BE2C (cell line): ENCODE results near the gene CFAP97.

Experiments
- DNase-seq: peaks from one replicate; pipeline ENCODE4 v3.0.0-alpha.2; 2020
- H3K27me3 ChIP-seq: fragments of 250-450 bp; sonication (Bioruptor Pico); 2 replicates; pipeline ENCODE4 v1.5.1; 2020; ENCODE audit warnings: mild to moderate bottlenecking
- H3K36me3 ChIP-seq: fragments of 250-450 bp; sonication (Bioruptor Pico); 2 replicates; pipeline ENCODE4 v1.5.1; 2020; ENCODE audit warnings: mild to moderate bottlenecking
- H3K4me1 ChIP-seq: fragments of 250-450 bp; sonication (Bioruptor Pico); 2 replicates; pipeline ENCODE4 v1.5.1; 2020
- H3K4me3 ChIP-seq: 2 replicates; pipeline ENCODE4 v1.5.1; 2011; ENCODE audit warnings: low read depth, low read length
- H3K9me3 ChIP-seq: fragments of 250-450 bp; sonication (Bioruptor Pico); 2 replicates; pipeline ENCODE4 v1.5.1; 2020
- CTCF ChIP-seq: IDR thresholded peaks from 2 replicates; pipeline ENCODE4 v1.5.1; 2012; ENCODE audit warnings: mild to moderate bottlenecking, low read depth, low read length

The CFAP97 gene

GRCh38 chr4:185227131-185227551 lies 23.3 kb upstream of the CFAP97 start:
- no peaks in the 10 kb centered on the region for H3K36me3 ChIP-seq
- no peak overlapping the region for H3K4me3 ChIP-seq
- DNase-seq, result no peak
- TF ChIP-seq CTCF, result peak; percentile 36
- no peaks in the 10 kb centered on the region for H3K9me3 ChIP-seq
- no peaks in the 10 kb centered on the region for H3K27me3 ChIP-seq
- no peaks in the 10 kb centered on the region; the same call in 1 of the 2 replicates for H3K4me1 ChIP-seq

GRCh38 chr4:185225940-185226339 lies 22.1 kb upstream of the CFAP97 start:
- Histone ChIP-seq H3K9me3 (no peaks in the 10 kb centered on the region), H3K4me3 (no peak overlapping the region), H3K36me3 (no peaks in the 10 kb centered on the region), H3K4me1 (no peaks in the 10 kb centered on the region), H3K27me3 (no peaks in the 10 kb centered on the region)
- TF ChIP-seq CTCF, result no peak
- DNase-seq, result no peak

- peak; percentile 25; the same call in 1 of the 2 replicates for TF ChIP-seq CTCF
- Histone ChIP-seq H3K4me1 (no peaks in the 10 kb centered on the region), H3K36me3 (no peaks in the 10 kb centered on the region), H3K4me3 (no peak overlapping the region), H3K27me3 (no peaks in the 10 kb centered on the region), H3K9me3 (no peaks in the 10 kb centered on the region)
- no peak for DNase-seq
Measured at GRCh38 chr4:185224597-185224996, 20.8 kb upstream of the CFAP97 start.

GRCh38 chr4:185222598-185222997 lies 18.8 kb upstream of the CFAP97 start:
- H3K27me3 ChIP-seq, result no peaks in the 10 kb centered on the region
- no peak overlapping the region for H3K4me3 ChIP-seq
- no peaks in the 10 kb centered on the region for H3K9me3 ChIP-seq
- H3K4me1 ChIP-seq, result no peaks in the 10 kb centered on the region
- H3K36me3 ChIP-seq, result no peaks in the 10 kb centered on the region
- no peak for DNase-seq
- TF ChIP-seq CTCF, result no peak

- no peaks in the 10 kb centered on the region for H3K27me3 ChIP-seq
- H3K4me1 ChIP-seq, result no peaks in the 10 kb centered on the region
- TF ChIP-seq CTCF, result no peak
- H3K4me3 ChIP-seq, result no peak overlapping the region
- no peaks in the 10 kb centered on the region for H3K36me3 ChIP-seq
- no peaks in the 10 kb centered on the region for H3K9me3 ChIP-seq
- DNase-seq, result no peak
Measured at GRCh38 chr4:185221912-185222311, 18.1 kb upstream of the CFAP97 start.

- Histone ChIP-seq H3K9me3 (no peaks in the 10 kb centered on the region), H3K4me1 (no peaks in the 10 kb centered on the region), H3K36me3 (no peaks in the 10 kb centered on the region), H3K4me3 (no peak overlapping the region), H3K27me3 (no peaks in the 10 kb centered on the region)
- DNase-seq, result no peak
- no peak for TF ChIP-seq CTCF
Measured at GRCh38 chr4:185221491-185221890, 17.7 kb upstream of the CFAP97 start.
